HG03095 (cell line): ENCODE results near the gene DPP9.
"Not testable (repeated sequence)": the region's sequence is repeated elsewhere in the genome, so short reads cannot be mapped to it uniquely, and the experiment has no call there.

Experiments used
- ATAC-seq: cut with Tn5 transposase; IDR thresholded peaks from one replicate; pipeline ENCODE4 v1.9.1; 2021; ENCODE audit warnings: moderate library complexity; ENCODE audit not compliant: unreplicated experiment

The DPP9 gene

GRCh38 chr19:4742723-4743646 is 19.3 kb upstream of the DPP9 start:
- ATAC-seq, result no peak

GRCh38 chr19:4740092-4740491 is 16.4 kb upstream of the DPP9 start:
- no peak for ATAC-seq

- no peak for ATAC-seq
Observed at GRCh38 chr19:4738734-4739133, 15.1 kb upstream of the DPP9 start.

- ATAC-seq, result no peak
Observed at GRCh38 chr19:4737955-4738600, 14.4 kb upstream of the DPP9 start.

- no peak for ATAC-seq
Observed at GRCh38 chr19:4733755-4734345, 10.2 kb upstream of the DPP9 start.

GRCh38 chr19:4732680-4733114 is 9.1 kb upstream of the DPP9 start:
- ATAC-seq, result no peak

- ATAC-seq, result no peak
Observed at GRCh38 chr19:4730740-4731171, 7.1 kb upstream of the DPP9 start.

GRCh38 chr19:4728871-4729270 is 5.2 kb upstream of the DPP9 start:
- ATAC-seq, result no peak

GRCh38 chr19:4722671-4723594 is 709 bp downstream of the DPP9 start:
- no peak for ATAC-seq

GRCh38 chr19:4721196-4721595 is 2.4 kb downstream of the DPP9 start:
- ATAC-seq, result no peak

- ATAC-seq, result no peak
Observed at GRCh38 chr19:4720037-4720700, 3.5 kb downstream of the DPP9 start.

- ATAC-seq, result no peak
Observed at GRCh38 chr19:4719499-4719866, 4.2 kb downstream of the DPP9 start.

GRCh38 chr19:4717966-4718701 is 5.5 kb downstream of the DPP9 start:
- ATAC-seq, result no peak

GRCh38 chr19:4717191-4717965 is 6.3 kb downstream of the DPP9 start:
- no peak for ATAC-seq

- no peak for ATAC-seq
Observed at GRCh38 chr19:4715529-4716221, 8.0 kb downstream of the DPP9 start.

GRCh38 chr19:4715178-4715528 is 8.5 kb downstream of the DPP9 start:
- not testable (repeated sequence) for ATAC-seq

GRCh38 chr19:4714016-4714415 is 9.6 kb downstream of the DPP9 start:
- ATAC-seq, result no peak

- ATAC-seq, result no peak
Observed at GRCh38 chr19:4713384-4713951, 10.2 kb downstream of the DPP9 start.
